K562 (cell line): ENCODE results near the gene RASGRP4. TPM values are rescaled to one million over a fixed set of nuclear protein-coding genes. Genes with fewer than 3 reads are reported as not detected.

Source experiments
- BRD4 ChIP-seq: fragments of 200-600 bp; sonication (generic); IDR thresholded peaks from 2 replicates; pipeline ENCODE4 v1.6.1; 2017; ENCODE audit warnings: inconsistent platforms
- JUNB ChIP-seq: fragments of 450-650 bp; formaldehyde crosslinking; conservative IDR thresholded peaks from 2 replicates; pipeline ENCODE4 v1.4.0; 2020; ENCODE audit warnings: mild to moderate bottlenecking
- MIER1 ChIP-seq: fragments of 450-650 bp; IDR thresholded peaks from 2 replicates; pipeline ENCODE4 v1.6.1; 2016; ENCODE audit warnings: antibody characterized with exemption, mild to moderate bottlenecking, low read depth
- NFATC3 ChIP-seq: fragments of 450-650 bp; IDR thresholded peaks from 2 replicates; pipeline ENCODE4 v1.6.1; 2017; ENCODE audit warnings: mild to moderate bottlenecking
- PRMT5 ChIP-seq: sonication (generic); formaldehyde crosslinking; IDR thresholded peaks from 2 replicates; pipeline ENCODE4 v1.5.0; 2020; ENCODE audit warnings: missing genetic modification reagents
- TCF3 ChIP-seq: sonication (generic); formaldehyde crosslinking; IDR thresholded peaks from 2 replicates; pipeline ENCODE4 v1.4.0; 2020; ENCODE audit warnings: mild to moderate bottlenecking, missing genetic modification reagents
- polyA plus RNA-seq, 8 experiments: library from polyadenylated mRNA; depleted of rRNA in 4 of 8; stranded (reverse) in 5 of 8; unstranded in 3 of 8; fragments of >200 nt; fragmentation: Nextera tagmentation in 2 of 8; fragmentation: Illumina TruSeq in 1 of 8; extraction: Ambion mirVana in 2 of 8; extraction: Trizol in 1 of 8; gene quantifications; 2 replicates each; pipeline versions ENCODE4 v1.2.1 to v1.2.3, GENCODE V29; 2011 to 2014; ENCODE audit warnings: inconsistent platforms in 1 of 8, missing spikeins in 1 of 8
- total RNA-seq, 7 experiments: library from RNA; depleted of rRNA in 6 of 7; stranded (reverse); fragments of >200 nt in 6 of 7; fragmentation: Illumina TruSeq in 2 of 7; extraction: Trizol in 2 of 7; gene quantifications; 2 replicates each; pipeline versions ENCODE4 v1.2.1 to v1.2.3, GENCODE V29; 2011 to 2021; ENCODE audit warnings: low replicate concordance in 1 of 7
- TF ChIP-seq, protein P1 (sequence below): fragments of 250-450 bp; sonication (Bioruptor Pico); IDR thresholded peaks from 2 replicates; pipeline ENCODE4 v1.5.0; 2020; ENCODE audit warnings: mild to moderate bottlenecking, borderline replicate concordance
- TF ChIP-seq, protein P2 (sequence below): fragments of 450-650 bp; IDR thresholded peaks from 2 replicates; pipeline ENCODE4 v1.7.1; 2018; ENCODE audit warnings: mild to moderate bottlenecking, low read depth; ENCODE audit not compliant: partially characterized antibody
- TF ChIP-seq, protein P3 (sequence below): sonication (generic); formaldehyde crosslinking; IDR thresholded peaks from 2 replicates; pipeline ENCODE4 v1.8.1; 2023; ENCODE audit warnings: mild to moderate bottlenecking, missing genetic modification reagents
- TF ChIP-seq, protein P4 (sequence below): fragments of 250-450 bp; sonication (Bioruptor Pico); IDR thresholded peaks from 2 replicates; pipeline ENCODE4 v1.8.0; 2021; ENCODE audit warnings: mild to moderate bottlenecking, moderate library complexity
- TF ChIP-seq, protein P5 (sequence below), 2 experiments: fragments of 450-650 bp; formaldehyde crosslinking in 1 of 2; IDR thresholded peaks; 2 replicates each; pipeline versions ENCODE4 v1.4.0 to v1.6.1; 2014 to 2020; ENCODE audit warnings: mild to moderate bottlenecking in 2 of 2, borderline replicate concordance in 1 of 2, low read depth in 1 of 2

RASGRP4 gene
- total and polyA plus RNA-seq, 9 of the 15 experiments (the other 6 are each of a cell fraction or from before 2014, with no cell fraction given) = 0.39 to 4.6 (median 3.8) TPM

DNA sequence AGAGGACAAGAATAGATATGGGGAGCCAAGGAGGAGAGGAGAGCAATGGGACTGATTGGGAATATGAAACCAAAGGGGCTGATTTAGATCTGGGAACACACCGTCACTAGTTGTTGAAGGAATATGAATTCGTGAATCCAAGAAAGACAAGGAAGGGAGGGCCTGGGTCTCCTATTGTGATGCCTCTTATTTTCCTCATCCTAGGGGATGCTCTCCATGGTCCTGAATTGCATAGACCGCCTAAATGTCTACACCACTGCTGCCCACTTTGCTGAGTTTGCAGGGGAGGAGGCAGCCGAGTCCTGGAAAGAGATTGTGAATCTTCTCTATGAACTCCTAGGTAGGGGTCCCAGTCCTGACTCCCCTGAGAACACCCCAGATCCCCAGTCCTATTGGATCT is 29.0 kb upstream of the RASGRP4 start (continued):
- TF ChIP-seq, protein P1, sequence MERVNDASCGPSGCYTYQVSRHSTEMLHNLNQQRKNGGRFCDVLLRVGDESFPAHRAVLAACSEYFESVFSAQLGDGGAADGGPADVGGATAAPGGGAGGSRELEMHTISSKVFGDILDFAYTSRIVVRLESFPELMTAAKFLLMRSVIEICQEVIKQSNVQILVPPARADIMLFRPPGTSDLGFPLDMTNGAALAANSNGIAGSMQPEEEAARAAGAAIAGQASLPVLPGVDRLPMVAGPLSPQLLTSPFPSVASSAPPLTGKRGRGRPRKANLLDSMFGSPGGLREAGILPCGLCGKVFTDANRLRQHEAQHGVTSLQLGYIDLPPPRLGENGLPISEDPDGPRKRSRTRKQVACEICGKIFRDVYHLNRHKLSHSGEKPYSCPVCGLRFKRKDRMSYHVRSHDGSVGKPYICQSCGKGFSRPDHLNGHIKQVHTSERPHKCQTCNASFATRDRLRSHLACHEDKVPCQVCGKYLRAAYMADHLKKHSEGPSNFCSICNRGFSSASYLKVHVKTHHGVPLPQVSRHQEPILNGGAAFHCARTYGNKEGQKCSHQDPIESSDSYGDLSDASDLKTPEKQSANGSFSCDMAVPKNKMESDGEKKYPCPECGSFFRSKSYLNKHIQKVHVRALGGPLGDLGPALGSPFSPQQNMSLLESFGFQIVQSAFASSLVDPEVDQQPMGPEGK = no peak
- TF ChIP-seq, protein P2, sequence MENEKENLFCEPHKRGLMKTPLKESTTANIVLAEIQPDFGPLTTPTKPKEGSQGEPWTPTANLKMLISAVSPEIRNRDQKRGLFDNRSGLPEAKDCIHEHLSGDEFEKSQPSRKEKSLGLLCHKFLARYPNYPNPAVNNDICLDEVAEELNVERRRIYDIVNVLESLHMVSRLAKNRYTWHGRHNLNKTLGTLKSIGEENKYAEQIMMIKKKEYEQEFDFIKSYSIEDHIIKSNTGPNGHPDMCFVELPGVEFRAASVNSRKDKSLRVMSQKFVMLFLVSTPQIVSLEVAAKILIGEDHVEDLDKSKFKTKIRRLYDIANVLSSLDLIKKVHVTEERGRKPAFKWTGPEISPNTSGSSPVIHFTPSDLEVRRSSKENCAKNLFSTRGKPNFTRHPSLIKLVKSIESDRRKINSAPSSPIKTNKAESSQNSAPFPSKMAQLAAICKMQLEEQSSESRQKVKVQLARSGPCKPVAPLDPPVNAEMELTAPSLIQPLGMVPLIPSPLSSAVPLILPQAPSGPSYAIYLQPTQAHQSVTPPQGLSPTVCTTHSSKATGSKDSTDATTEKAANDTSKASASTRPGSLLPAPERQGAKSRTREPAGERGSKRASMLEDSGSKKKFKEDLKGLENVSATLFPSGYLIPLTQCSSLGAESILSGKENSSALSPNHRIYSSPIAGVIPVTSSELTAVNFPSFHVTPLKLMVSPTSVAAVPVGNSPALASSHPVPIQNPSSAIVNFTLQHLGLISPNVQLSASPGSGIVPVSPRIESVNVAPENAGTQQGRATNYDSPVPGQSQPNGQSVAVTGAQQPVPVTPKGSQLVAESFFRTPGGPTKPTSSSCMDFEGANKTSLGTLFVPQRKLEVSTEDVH = no peak
- TF ChIP-seq, protein P3, sequence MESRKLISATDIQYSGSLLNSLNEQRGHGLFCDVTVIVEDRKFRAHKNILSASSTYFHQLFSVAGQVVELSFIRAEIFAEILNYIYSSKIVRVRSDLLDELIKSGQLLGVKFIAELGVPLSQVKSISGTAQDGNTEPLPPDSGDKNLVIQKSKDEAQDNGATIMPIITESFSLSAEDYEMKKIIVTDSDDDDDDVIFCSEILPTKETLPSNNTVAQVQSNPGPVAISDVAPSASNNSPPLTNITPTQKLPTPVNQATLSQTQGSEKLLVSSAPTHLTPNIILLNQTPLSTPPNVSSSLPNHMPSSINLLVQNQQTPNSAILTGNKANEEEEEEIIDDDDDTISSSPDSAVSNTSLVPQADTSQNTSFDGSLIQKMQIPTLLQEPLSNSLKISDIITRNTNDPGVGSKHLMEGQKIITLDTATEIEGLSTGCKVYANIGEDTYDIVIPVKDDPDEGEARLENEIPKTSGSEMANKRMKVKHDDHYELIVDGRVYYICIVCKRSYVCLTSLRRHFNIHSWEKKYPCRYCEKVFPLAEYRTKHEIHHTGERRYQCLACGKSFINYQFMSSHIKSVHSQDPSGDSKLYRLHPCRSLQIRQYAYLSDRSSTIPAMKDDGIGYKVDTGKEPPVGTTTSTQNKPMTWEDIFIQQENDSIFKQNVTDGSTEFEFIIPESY (CRISPR knock-in tag) = peak; percentile 36; the same call in 1 of the 2 replicates
- TF ChIP-seq TCF3 (CRISPR knock-in tag) (no peak), NFATC3 (no peak), MIER1 (peak; percentile 89), PRMT5 (0 out of 2 replicates have a peak, but pooled peaks have one; percentile 63), BRD4 (no peak), JUNB (no peak)
- TF ChIP-seq, protein P4, sequence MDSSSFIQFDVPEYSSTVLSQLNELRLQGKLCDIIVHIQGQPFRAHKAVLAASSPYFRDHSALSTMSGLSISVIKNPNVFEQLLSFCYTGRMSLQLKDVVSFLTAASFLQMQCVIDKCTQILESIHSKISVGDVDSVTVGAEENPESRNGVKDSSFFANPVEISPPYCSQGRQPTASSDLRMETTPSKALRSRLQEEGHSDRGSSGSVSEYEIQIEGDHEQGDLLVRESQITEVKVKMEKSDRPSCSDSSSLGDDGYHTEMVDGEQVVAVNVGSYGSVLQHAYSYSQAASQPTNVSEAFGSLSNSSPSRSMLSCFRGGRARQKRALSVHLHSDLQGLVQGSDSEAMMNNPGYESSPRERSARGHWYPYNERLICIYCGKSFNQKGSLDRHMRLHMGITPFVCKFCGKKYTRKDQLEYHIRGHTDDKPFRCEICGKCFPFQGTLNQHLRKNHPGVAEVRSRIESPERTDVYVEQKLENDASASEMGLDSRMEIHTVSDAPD (CRISPR knock-in tag) = no peak
- TF ChIP-seq, protein P5, sequence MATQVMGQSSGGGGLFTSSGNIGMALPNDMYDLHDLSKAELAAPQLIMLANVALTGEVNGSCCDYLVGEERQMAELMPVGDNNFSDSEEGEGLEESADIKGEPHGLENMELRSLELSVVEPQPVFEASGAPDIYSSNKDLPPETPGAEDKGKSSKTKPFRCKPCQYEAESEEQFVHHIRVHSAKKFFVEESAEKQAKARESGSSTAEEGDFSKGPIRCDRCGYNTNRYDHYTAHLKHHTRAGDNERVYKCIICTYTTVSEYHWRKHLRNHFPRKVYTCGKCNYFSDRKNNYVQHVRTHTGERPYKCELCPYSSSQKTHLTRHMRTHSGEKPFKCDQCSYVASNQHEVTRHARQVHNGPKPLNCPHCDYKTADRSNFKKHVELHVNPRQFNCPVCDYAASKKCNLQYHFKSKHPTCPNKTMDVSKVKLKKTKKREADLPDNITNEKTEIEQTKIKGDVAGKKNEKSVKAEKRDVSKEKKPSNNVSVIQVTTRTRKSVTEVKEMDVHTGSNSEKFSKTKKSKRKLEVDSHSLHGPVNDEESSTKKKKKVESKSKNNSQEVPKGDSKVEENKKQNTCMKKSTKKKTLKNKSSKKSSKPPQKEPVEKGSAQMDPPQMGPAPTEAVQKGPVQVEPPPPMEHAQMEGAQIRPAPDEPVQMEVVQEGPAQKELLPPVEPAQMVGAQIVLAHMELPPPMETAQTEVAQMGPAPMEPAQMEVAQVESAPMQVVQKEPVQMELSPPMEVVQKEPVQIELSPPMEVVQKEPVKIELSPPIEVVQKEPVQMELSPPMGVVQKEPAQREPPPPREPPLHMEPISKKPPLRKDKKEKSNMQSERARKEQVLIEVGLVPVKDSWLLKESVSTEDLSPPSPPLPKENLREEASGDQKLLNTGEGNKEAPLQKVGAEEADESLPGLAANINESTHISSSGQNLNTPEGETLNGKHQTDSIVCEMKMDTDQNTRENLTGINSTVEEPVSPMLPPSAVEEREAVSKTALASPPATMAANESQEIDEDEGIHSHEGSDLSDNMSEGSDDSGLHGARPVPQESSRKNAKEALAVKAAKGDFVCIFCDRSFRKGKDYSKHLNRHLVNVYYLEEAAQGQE (IDR thresholded peaks at IDR 0.05; ENCODE audit: borderline replicate concordance) = peak; percentile 97
- TF ChIP-seq, protein P5 (CRISPR knock-in tag; IDR thresholded peaks at IDR 0.05; ENCODE audit: low read depth) = peak; percentile 91
- TF ChIP-seq, all 486 proteins: peak for 6
